Gastroesophageal sphincter (tissue), 3 donors: ENCODE data around the gene EMP2.

Experiments used
- POLR2AphosphoS5 ChIP-seq: sonication (generic); formaldehyde crosslinking; IDR thresholded peaks from one replicate; pipeline ENCODE4 v1.6.1; 2017; ENCODE audit warnings: antibody characterized with exemption
- TF ChIP-seq, protein P1 (sequence below), 4 experiments: fragments of 200-600 bp in 2 of 4; fragments of 450-650 bp in 2 of 4; sonication (generic) in 1 of 4; IDR thresholded peaks; one replicate each; pipeline ENCODE4 v1.5.1; 2017 to 2019; ENCODE audit warnings: antibody characterized with exemption in 4 of 4, mild to moderate bottlenecking in 2 of 4, moderate library complexity in 2 of 4

DNA sequence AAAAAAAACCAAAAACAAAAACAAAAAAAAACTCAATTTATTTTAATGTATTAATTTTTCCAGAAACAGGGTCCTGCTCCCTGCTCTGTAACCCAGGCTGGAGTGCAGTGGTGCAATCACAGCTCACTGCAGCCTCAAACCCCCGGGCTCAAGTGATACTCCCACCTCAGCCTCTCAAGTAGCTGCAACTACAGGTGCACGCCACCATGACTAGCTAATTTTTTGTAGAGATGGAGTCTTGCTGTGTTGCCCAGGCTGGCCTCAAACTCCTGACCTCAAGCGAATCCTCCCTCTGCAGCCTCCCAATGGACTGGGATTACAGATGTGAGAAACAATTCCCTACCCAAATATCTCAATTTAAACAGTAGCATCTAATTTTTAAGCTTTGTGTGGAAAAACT, 25.2 kb upstream of the EMP2 start:
- TF ChIP-seq, protein P1, sequence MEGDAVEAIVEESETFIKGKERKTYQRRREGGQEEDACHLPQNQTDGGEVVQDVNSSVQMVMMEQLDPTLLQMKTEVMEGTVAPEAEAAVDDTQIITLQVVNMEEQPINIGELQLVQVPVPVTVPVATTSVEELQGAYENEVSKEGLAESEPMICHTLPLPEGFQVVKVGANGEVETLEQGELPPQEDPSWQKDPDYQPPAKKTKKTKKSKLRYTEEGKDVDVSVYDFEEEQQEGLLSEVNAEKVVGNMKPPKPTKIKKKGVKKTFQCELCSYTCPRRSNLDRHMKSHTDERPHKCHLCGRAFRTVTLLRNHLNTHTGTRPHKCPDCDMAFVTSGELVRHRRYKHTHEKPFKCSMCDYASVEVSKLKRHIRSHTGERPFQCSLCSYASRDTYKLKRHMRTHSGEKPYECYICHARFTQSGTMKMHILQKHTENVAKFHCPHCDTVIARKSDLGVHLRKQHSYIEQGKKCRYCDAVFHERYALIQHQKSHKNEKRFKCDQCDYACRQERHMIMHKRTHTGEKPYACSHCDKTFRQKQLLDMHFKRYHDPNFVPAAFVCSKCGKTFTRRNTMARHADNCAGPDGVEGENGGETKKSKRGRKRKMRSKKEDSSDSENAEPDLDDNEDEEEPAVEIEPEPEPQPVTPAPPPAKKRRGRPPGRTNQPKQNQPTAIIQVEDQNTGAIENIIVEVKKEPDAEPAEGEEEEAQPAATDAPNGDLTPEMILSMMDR (IDR thresholded peaks at IDR 0.05) = no peak
- TF ChIP-seq POLR2AphosphoS5 = no peak
